GM18505 (cell line): ENCODE results near the gene ZNRF1.

Source experiments
- ATAC-seq: cut with Tn5 transposase; IDR thresholded peaks from one replicate; pipeline ENCODE4 v1.9.1; 2021; ENCODE audit not compliant: unreplicated experiment
- POLR2A ChIP-seq: IDR thresholded peaks from 4 replicates; pipeline ENCODE4 v1.6.1; 2011; ENCODE audit warnings: borderline replicate concordance; ENCODE audit not compliant: insufficient read depth, insufficient read length; ENCODE audit errors: extremely low read depth

Gene ZNRF1

DNA sequence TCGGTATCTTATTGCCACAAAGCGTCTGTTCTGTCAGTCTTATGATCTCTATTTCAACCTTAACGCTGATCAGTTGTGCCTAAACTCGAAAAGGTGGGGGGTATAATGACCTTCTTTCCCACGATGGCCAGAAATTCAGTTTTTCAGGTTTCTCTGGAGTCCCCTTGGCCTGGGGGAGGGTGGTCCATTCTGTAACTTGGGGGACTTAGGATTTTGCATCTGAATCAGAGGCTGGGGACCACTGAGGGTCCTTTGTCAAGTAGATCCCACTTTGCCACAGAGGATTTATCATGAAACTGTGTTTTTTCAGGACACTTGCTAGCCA is 7.6 kb upstream of the ZNRF1 start:
- TF ChIP-seq POLR2A = no peak
- ATAC-seq = no peak

GRCh38 chr16:74991593-74992403 is 7.0 kb upstream of the ZNRF1 start:
- ATAC-seq = no peak
- TF ChIP-seq POLR2A = no peak

DNA sequence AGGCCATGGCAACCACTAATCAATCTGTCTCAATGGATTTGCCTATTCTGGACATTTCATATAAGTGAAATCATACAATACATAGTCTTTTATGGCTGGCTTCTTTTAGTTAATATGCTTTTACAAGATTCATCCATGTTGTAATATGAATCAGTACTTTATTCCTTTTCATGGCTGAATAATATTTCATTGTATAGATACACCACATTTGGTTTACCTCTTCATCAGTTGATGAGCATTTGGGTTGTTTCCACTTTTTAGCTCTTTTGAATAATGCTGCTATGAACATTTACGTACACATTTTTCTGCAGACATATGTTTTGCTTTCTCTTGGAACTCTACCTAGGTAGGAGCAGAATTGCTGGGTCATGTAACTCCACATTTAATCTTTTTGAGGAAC is 2.8 kb upstream of the ZNRF1 start:
- ATAC-seq = no peak
- TF ChIP-seq POLR2A = no peak

DNA sequence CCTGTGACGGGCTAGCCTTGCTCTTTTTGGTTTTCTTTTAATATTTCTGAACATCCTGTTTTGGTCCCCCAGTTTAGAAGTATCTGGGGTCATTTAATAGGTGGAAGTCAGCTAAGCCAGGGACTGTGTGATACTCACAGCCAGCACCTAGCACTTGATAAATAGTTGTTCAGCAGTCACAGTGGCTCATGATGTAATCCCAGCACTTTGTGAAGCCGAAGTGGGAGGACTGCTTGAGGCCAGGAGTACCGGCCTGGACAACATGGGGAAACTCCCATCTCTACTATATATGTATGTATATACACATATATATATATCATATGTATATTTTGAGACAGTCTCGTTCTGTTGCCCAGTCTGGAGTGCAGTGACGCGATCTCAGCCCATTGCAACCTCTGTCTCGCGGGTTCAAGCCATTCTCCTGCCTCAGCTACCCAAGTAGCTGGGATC is 1.8 kb upstream of the ZNRF1 start:
- no peak for TF ChIP-seq POLR2A
- no peak for ATAC-seq

- ATAC-seq = no peak
- no peak for TF ChIP-seq POLR2A
Measured at GRCh38 chr16:74999219-74999608, 390 bp downstream of the ZNRF1 start.

DNA sequence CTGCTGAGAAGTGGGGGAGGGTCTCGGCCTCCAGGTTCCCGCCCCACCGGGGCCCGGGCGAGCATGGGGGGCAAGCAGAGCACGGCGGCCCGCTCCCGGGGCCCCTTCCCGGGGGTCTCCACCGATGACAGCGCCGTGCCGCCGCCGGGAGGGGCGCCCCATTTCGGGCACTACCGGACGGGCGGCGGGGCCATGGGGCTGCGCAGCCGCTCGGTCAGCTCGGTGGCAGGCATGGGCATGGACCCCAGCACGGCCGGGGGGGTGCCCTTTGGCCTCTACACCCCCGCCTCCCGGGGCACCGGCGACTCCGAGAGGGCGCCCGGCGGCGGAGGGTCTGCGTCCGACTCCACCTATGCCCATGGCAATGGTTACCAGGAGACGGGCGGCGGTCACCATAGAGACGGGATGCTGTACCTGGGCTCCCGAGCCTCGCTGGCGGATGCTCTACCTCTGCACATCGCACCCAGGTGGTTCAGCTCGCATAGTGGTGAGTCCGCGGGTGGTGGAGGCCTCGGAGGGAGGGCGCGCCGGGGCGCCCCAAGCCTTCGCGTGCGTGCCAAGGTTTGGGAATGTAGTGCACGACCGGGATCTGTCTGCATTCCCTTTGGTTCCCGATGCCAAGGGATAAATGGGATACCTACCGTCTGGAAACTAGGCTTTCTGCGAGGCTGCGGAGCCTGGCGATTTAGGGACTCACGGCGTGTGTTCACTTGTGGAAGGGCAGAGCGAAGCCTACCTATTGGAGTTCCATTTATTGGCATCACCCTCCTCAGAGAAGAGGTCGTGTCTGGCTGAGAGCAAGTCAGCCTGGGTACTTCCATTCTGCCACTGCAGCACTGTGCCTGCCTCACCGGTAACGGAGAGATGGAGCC is 1.0 kb downstream of the ZNRF1 start:
- ATAC-seq = peak; percentile 38
- no peak for TF ChIP-seq POLR2A

DNA sequence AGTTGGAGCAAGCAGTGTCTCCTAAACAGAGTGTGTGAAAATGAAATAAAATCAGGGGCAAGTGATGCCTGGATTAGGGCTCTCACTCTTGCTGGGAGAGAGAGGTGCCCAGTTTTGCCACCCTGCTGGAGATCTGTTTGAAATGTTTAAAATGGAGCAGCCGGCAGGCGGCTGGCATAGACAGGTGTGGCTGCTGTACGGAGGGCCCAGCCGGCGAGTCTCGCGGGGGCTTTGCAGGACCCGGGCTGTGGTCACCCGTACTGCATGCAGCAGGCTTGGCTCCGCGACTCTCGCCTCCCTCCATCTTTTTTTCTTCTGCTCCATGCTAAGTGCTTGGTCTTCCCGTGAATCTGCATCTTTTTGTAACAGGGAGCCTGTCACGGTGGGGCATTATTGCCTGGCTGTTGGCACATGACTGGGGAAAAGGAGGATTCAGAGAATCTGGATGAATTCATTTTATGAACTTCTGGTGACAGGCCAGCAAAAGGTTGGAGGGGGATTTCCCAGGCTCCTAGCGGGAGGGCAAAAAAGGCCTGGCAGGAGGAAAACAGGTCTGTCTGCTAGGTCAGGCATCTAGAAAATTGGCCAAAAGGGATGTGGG is 1.8 kb downstream of the ZNRF1 start:
- ATAC-seq = no peak
- TF ChIP-seq POLR2A = no peak

DNA sequence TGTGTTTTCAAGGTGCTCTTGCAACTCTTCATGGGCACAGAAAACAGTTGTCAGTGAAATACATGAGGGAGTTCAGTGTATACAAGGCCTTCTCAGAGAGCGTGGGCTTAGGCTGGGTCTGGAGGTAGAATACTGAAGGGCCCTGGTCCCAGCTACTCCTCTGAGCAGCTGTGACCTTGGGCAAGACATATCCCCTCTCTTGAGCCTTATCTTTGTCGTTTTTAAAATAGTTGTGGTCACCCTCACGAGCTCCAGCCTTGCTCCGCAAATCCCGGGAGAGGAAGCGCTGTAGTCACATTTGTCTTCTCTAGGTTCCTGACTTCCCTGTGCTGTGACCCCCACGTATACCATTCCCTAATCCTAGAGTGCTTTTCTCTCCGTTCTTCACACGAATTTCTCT is 3.6 kb downstream of the ZNRF1 start:
- TF ChIP-seq POLR2A = no peak
- ATAC-seq = no peak

- no peak for ATAC-seq
- TF ChIP-seq POLR2A = no peak
Measured at GRCh38 chr16:75003931-75004330, 5.1 kb downstream of the ZNRF1 start.

- ATAC-seq = no peak
- TF ChIP-seq POLR2A = no peak
Measured at GRCh38 chr16:75004460-75004859, 5.6 kb downstream of the ZNRF1 start.

DNA sequence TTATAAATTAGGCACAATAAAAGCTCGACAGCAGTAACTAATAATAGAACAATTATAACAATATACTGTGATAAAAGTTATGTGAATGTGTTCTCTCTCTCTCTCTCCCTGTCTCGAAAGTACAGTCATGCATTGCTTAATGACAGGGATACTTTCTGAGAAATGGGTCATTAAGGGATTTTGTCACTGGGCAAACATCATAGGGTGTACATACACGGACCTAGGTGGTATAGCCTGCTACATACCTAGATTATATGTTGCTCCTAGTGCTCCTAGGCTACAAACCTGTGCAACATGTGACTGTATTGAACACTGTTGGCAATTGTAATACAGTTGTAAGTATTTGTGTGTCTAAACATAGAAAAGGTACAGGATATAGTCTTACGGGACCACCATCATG is 6.9 kb downstream of the ZNRF1 start:
- no peak for ATAC-seq
- TF ChIP-seq POLR2A = no peak

DNA sequence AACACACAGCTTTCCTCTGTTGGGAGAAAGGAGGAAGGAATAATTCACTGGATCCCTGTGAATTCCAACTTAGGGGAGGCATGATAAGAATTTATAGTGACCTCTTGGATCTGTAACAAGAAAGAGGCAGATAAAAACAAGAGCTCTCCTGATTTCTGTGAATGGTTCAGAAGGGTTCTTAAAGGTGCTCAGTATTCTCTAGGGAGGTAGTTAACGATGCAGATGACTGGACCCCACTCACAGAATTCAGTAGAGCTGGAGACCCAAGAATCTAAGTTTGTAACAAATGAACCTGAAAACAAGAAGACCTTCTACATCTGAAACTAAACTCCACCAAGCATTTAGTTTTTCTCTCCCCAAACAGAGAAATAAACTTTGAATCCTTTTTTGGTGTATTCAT is 8.6 kb downstream of the ZNRF1 start:
- TF ChIP-seq POLR2A = no peak
- no peak for ATAC-seq

- TF ChIP-seq POLR2A = no peak
- ATAC-seq = no peak
Measured at GRCh38 chr16:75010427-75010826, 11.6 kb downstream of the ZNRF1 start.

DNA sequence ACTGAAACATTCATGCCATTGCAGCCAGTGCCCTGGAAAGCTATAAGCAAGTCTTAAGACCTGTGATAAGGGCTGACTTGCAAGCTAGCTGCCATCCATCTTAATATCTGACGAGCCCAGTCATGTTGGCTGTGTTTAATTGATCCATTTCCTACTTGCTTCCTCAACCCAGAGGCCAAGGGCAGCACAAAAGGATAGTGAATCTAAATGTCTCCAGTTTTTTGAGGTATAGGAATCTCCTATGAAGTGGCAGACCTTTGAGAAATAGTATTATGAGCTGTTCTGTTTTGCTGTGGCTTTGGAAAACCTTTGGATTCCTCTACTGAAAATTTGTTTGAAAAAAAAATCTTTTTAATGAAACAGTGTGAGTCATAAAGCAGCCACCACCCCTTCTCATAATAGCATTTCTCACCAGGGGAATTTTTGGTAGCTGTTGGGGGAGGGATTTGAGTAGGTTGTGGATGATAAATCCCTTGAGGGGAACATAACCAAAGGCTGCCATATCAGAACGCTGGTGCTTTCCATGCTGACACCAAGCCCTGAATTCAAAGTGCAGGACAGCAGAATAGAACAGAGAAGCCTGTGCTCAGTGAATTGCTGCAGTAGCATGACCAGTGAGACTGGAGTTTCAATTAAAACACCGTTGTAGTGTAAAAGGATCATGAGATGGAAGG is 12.9 kb downstream of the ZNRF1 start:
- peak; percentile 66 for ATAC-seq

More for the DNA sequence above, 12.9 kb downstream of the ZNRF1 start:
- no peak for TF ChIP-seq POLR2A
